Urothelium cell line (cell line): Measurements from ENCODE around the gene BLOC1S6.

Experiments used
- DNase-seq: peaks from one replicate; pipeline ENCODE4 v3.0.0; 2011; ENCODE audit warnings: low spot score, mixed read lengths
- FAIRE-seq: peaks from 2 replicates; lab custom pipeline; 2011; peaks lifted over from hg19 to GRCh38; lab: Jason Lieb, UNC

The BLOC1S6 gene

DNA sequence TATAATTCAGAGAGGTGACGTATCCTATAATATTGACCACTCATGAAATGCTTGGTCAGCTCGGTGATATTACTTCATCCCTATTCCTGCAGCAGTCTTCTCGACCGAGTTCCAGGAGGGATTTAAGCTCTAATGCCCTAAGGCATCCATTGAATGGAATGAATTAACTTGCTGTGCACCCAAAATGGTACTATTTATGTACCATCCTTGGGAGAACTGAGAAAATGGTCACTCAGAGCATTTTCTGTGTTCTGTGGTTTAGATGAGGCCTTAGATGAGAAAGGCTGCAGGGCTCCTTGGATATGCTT lies 638 bp downstream of the BLOC1S6 start:
- DNase-seq (no peak), FAIRE-seq (no peak)

DNA sequence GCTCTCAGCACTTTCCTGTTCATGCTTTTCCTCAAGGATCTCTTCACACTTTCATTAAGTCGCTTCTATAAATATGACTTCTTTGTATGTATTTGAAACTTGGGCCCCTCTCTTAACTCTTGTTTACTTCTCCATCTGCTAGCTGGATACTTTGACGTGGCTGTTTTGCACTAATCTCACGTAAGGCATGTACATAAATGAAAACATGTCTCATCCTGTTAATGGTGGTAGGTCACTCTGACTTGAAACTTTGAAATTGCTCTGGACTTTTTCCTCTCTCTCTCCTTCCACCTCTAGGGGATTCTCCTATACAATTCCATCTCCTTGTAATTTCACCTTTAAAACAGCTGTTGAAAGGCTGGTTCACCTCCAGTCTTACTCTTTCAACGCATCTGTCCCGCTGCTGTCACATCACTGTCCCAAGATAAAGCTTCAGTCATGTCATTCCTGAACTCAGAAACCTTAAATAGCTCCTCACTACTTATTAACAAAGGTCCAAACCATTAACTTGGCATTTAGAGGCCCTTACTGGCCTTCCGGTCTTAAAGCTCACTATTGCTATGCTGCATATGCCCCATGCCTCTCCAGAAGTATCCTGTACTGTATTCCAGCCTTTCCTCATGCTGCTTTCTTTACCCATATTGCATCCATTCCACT lies 1.2 kb downstream of the BLOC1S6 start:
- DNase-seq (no peak), FAIRE-seq (no peak)

DNA sequence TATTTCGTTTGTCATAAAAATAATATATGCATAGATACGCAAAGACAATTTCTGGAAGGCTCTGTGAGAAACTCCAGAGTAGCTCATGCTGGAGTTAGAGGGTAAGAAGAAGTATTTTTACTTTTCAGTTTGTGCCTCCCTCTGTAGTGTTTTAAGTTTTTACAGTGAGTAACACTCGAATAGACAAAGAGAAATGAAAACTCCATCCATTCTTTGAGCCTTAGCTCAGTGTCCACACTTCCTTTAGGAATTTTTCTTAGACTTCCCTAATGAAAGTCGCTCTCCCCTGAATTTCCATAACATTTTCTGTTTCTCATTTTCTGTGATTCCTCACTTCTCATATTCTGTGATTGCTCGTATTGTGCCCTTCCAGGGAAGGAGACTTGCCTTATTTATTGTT lies 2.1 kb downstream of the BLOC1S6 start:
- FAIRE-seq = no peak
- DNase-seq = no peak

DNA sequence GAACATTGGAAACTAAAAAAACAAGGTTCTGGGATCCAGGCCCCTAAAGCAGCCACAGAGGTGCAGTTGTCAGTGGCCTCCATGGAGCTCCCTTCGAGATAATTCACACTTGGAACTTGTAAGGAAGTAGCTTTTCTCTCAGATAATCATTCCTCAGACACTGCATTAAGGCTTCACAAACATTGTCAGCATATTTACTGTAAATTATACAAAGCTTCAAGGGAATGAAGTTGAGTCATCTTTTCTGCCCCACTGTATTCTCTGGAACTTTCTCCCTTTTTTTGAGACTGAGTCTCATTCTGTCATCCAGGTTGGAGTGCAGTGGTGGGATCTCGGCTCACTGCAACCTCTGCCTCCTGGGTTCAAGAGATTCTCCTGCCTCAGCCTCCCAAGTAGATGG lies 7.1 kb downstream of the BLOC1S6 start:
- FAIRE-seq = no peak
- no peak for DNase-seq

DNA sequence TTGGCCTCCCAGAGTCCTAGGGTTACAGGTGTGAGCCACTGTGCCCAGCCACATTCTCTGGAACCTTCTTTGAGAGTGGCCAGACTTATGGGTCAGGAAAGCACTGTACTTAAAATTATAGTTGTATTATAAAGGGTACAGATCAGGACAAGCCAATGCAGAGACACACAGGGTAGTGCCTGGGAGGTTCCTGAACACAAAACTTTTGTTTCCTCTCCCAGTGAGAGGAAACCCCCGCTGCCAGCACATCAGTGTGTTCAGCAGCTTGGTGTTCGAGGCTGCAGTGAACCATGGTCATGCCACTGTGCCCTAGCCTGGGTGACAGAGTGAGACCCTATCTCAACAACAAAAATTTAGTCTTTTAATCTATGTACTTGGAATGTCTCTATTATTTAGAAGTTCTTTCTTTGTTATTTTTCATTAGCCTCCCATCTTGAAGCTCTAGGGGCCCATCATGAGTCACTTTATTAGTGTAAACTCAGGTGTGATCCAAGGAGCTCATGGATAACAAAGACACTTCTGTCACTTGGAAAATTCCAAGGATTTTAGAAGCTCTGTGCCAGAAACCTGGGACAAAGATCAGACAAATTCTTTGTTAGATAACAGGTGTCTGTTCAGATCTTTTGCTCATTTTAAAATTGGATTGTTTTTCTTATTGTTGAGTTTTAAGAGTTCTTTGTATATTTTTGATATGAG lies 7.8 kb downstream of the BLOC1S6 start:
- DNase-seq (peak; percentile 28), FAIRE-seq (no peak)

DNA sequence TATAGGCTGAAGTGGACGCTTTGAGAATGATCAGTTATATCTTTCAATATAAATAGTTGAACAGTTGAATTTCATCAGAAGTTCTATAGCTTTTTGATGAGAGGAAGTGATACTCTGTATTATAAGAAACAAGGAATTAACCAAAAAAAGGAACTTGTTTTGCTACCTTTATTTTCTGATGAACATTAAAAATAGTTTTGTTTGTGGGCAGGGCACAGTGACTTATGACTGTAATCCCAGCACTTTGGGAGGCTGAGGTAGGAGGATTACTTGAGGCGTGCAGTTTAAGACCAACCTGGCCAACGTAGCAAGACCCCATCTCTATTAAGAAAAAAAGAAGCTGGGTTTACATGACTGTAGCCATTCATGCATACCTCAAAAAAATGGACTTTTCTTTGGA lies 16.7 kb downstream of the BLOC1S6 start:
- DNase-seq (no peak), FAIRE-seq (no peak)

DNA sequence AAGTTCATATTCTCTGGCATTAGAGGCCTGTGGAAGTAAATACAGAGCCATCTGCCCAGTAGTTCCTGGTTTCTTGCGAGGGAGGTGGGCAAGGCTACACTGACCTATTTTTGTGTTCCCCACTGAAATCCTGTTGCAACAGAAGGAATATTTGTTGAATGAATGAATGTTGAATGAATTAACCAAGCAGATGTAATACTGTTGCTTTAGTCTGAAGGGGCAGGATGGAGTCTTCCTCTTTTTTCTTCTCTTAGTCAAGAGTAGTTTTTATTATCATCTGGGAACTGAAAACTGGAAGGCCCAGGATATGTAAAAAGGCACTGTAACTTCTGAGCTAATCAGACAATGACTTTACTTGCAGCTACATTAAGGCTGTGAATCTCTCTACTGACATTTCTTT lies 17.1 kb downstream of the BLOC1S6 start:
- DNase-seq (no peak), FAIRE-seq (no peak)

DNA sequence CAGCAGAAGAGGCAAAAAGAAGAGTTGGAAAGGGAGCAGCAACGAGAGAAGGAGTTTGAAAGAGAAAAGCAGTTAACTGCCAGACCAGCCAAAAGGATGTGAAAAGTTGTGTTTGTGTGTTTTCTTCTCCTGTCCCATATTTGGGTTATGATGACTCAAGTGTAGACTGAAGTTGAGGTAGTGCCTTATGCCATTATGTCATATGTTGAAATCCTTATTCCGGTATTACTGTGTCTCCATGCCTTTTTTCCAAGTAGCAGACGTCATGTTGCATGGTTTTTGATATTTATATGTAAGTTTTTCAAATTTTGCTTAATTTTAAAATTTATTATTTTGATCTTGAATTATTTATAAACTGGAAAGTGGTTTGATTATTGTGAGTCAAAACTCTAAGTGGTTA lies 19.2 kb downstream of the BLOC1S6 start:
- no peak for FAIRE-seq
- no peak for DNase-seq

DNA sequence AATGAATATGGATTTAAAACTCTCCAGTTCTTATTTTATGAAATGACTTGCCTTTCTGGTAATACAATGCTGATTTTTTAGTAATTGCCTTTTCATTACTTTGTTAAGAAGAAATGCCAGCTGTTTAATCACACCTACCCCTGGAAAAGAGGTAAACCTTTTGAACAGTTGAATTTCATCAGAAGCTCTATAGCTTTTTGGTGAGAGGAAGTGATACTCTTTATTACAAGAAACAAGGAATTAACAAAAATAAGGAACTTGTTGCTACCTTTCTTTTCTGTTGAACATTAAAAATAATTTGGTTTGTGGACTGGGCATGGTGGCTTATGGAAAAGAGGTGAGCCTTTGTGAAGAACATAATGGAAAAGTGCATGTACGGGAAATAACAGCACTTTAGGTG lies 19.7 kb downstream of the BLOC1S6 start:
- DNase-seq (no peak), FAIRE-seq (no peak)

DNA sequence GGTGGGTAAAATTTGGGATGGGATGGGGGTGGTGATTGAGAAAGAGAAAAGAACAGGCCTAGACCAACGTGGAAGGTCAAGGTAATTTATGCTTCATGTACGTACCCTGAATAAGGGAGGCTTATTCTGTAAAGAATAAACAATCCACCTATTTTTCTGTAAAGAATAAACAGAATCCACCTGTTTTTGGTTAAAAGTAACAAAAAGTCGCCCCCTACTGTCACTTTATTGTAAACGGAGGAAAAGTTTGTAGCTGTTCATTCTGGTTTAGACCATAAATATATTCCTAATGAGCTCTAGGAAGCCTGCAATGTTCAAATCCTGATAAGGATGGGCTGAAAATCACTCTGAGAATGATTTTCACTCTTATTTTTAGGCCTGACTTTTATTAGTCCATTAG lies 24.1 kb downstream of the BLOC1S6 start:
- FAIRE-seq (no peak), DNase-seq (no peak)

DNA sequence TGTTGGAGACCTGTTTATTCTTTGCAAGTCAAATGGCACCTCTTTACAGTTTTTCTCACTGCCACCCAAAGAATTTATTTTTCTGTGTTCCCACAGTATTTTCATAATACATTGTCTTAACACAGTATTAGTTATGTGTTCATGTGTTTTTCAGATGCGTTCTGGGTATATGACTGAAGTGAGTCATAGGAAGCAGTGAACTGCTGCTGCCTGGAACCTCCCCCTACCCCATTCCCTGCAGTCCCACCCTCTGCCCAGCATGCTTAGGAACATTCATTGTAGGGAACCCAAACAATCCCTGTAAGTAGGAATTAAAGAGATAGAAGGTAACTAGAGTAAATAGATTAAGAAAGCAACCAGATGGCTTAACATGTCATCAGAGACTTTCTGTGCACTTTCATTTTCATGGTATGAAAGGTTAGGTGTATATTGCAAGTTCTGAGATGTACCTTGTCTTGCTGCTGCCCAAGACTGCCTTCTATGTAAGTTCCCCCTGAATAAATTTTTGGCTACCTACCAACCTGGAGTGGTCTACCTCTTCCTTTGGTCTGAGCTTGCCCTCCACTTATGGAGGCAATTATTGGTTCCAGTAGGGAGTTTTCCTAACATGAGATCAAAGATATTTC lies 25.7 kb downstream of the BLOC1S6 start:
- no peak for FAIRE-seq
- DNase-seq = no peak

DNA sequence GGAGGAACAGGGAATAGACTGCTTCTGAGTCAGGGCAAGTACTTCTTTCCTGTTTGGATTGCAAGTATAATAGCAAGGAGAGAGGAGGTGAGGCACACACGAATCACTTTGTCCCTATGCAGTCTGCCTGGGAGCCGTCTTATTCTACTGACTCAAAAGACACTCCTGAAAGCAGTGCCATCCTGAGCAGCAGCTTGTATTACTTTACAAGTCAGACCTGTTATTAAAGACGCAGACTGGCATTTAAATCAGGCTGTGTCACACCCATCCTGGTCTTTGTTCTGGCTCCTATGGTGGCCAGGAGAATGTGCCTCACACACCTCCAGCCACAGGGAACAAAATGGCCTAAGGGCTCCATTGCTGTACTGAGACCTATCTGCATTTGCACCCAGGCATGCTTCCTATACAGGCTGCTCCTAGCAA lies 29.7 kb downstream of the BLOC1S6 start:
- no peak for FAIRE-seq
- no peak for DNase-seq

DNA sequence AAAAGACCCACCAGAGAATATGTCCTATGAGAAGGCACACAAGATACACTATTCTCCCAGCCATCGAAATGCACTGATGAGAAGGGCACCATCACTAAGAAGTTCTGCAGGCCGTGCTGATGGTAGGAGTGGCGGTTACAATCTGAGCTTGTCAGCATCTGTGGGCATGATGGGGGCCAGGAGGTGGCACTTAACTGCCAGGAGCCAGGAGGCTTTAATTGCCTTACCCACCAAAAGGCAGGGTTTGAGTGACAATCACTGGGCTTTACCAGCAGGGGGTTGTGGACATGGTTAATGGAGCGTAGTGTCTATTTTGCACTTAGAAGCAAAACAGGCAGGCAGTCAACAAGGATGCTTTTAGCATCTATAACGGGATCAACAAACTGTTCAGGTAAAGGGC lies 31.6 kb downstream of the BLOC1S6 start:
- DNase-seq = no peak
- no peak for FAIRE-seq

DNA sequence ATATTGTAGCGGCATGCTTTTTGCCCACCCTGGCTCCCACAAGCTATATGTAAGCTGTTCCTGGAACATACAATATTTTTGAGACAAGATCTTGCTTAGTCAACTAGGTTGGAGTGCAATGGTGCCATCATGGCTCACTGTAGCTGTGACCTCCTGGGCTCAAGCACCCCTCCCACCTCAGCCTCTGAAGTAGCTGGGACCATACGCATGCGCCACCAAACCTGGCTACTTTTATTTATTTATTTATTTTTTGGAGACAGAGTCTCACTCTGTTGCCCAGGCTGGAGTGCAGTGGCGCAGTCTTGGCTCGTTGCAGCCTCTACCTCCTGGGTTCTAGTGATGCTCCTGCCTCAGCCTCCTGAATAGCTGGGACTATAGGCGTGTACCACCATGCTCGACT lies 41.0 kb downstream of the BLOC1S6 start:
- no peak for FAIRE-seq
- DNase-seq = no peak

DNA sequence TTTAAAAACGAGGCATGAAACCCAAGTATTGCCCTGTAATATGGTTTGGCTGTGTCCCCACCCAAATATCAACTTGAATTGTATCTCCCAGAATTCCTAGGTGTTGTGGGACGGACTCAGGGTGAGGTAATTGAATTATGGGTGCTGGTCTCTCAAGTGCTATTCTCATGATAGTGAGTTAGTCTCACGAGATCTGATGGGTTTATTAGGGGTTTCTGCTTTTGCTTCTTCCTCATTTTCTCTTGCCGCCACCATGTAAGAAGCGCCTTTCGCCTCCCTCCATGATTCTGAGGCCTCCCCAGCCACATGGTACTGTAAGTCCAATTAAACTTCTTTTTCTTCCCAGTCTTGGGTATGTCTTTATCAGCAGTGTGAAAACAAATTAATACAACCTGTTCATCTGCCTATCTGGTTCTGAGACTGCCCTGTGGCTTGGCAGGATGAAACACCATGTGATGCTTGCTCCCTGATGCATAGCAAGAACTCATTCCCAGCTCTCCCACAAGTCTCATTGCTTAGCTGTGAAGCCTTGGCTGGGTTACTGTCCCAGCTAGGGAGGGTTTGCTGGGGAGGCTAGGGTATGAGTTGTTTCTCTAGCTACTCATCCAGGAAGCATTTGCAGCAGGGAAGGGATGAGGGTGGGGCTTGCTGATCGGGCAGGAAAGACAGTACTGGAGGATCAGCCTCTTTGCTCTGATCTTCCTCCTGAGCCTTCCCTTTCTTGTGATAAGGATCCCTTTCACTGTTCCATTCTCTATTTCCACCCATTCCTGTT lies 43.9 kb downstream of the BLOC1S6 start:
- FAIRE-seq = no peak
- DNase-seq = peak; percentile 41

DNA sequence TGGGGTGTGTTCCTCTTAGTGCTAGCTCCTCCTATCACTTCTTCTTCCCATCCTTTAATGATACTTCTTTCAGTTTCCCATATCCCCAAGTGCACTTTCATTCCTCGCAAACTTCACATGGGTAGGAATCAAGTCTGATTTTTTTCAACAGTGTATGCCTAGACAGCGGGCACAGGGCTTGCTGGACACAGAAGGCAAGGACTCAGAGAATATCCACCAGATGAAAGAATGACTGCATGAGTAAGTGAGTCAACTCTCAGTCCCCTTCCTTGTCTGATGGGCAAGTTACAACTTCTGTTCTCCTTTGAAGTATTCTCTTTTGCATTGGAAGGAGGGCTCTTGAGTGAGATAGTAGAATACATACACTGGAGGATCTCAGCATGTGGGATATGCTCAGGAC lies 44.6 kb downstream of the BLOC1S6 start:
- FAIRE-seq = no peak
- DNase-seq = no peak

DNA sequence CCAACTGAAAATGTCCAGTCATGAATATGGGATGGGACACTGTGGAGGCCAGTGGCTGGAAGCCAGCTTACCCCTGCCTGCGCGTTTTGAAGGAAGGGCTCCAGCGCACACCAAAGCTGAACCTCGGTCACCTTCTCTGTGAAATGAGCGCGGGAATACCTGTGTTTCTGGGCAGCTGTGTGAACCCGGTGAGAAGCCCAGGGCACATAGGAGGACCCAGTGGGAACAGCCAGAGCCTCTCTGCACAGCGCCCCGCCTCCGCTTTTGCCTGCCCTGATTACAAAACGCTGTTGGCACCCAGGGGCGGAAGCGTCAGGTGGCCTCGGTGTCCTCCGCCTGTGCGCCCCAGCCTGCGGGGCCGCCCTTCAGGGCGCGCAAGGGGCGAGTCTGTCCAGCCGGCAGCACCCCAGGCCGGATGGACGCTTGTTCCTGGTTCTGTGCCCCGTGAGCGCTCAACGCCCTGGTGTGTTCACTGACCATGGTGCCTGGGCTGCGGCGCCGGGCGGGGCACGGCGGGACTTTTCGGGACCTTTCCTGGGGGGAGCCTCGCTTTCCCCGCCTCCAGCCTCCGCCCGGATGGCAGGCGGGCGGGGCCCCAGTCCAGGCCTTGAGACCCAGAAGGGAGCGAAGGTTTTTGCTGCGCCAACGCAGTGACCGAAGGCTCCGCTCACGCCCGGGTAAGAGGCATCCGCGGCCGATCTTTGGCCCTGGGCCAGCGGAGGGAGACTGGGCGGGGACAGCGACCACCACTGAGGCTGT lies 47.4 kb downstream of the BLOC1S6 start, which contains the start of gene SQOR:
TSS of gene SQOR (plus strand) at position 598 of the 759 bp plus-strand sequence. CDS start 23,895 bp downstream, outside the sequence.
- FAIRE-seq (no peak), DNase-seq (peak; percentile 37)

DNA sequence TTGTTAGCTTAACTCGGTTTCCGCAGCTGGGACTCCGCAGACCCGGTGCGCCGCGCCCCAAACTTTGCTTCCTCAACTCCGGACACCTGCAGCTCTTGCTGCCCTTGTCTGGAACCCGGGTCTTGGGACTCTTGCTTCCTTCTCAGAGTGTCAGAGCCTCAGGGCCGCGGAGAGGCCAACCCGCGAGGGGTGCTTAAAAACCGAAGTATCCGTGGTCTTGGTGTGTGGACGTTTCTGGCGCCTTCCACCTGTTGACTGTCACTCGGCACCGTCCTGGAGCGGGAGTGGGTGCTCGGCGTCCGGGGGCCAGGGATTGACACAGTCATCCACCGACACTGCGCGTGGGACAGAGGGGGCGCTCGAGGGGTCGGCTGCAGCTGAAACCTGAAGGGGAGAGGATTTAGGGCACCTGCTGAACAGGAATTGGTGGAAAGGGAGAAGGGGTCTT lies 48.0 kb downstream of the BLOC1S6 start:
- FAIRE-seq = no peak
- DNase-seq = peak; percentile 39

DNA sequence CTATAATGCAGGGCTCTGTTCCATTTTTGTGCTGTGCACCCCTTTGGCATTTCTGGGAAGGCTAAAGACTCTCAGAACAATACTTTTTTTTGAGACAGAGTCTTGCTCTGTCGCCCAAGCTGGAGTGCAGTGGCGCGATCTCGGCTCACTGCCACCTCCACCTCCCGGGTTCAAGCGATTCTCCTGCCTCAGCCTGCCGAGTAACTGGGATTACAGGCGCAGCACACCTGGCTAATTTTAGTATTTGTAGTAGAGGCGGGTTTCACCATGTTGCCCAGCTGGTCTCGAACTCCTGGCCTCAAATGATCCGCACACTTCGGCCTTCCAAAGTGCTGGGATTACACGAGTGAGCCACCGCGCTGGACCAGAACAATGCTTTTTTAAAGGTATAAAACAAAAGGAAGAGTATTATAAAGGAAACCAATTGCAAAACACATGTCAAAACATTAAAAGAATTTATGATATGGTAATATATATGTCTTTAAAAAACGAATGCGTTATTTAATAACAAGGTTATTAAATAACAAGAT lies 48.6 kb downstream of the BLOC1S6 start:
- DNase-seq (no peak), FAIRE-seq (no peak)

DNA sequence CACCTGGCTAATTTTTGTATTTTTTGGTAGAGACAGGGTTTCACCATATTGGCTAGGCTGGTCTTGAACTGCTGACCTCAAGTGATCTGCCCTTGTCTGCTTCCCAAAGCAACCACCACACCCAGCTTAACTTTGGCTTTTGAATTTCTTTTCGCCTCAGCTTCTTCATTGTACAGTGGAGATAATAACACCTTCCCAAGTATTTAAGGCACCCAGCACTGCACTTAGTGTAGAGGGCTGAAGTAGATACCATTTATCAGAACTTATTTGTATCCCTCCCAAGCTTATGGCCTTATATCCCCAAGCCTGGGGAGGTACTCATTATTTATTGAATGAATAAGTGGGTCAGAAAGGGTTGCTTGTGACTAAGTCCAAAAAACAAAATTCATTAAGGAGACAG lies 50.0 kb downstream of the BLOC1S6 start:
- FAIRE-seq (no peak), DNase-seq (no peak)
